GM19395 (cell line): ENCODE results near the gene RSPH9.

Experiments used
- ATAC-seq: cut with Tn5 transposase; IDR thresholded peaks from one replicate; pipeline ENCODE4 v1.9.1; 2021; ENCODE audit warnings: mild to moderate bottlenecking, moderate library complexity; ENCODE audit not compliant: unreplicated experiment

Gene RSPH9

GRCh38 chr6:43644940-43645612 lies at the start of gene RSPH9:
Gene RSPH9, plus strand, starts transcription at chr6:43645036. Its CDS starts 63 bp downstream, at chr6:43645099.
- no peak for ATAC-seq

GRCh38 chr6:43600595-43600994 lies 44.2 kb upstream of the RSPH9 start:
- no peak for ATAC-seq

GRCh38 chr6:43604174-43604573 lies 40.7 kb upstream of the RSPH9 start:
- ATAC-seq: no peak

- no peak for ATAC-seq
Observed at GRCh38 chr6:43606019-43606418, 38.8 kb upstream of the RSPH9 start.

- ATAC-seq: no peak
Observed at GRCh38 chr6:43608310-43608763, 36.5 kb upstream of the RSPH9 start.

- ATAC-seq: no peak
Observed at GRCh38 chr6:43608807-43609206, 36.0 kb upstream of the RSPH9 start.

- ATAC-seq: no peak
Observed at GRCh38 chr6:43609402-43609801, 35.4 kb upstream of the RSPH9 start.

GRCh38 chr6:43610431-43610830 lies 34.4 kb upstream of the RSPH9 start:
- no peak for ATAC-seq

- ATAC-seq: no peak
Observed at GRCh38 chr6:43613721-43614395, 31.0 kb upstream of the RSPH9 start.

GRCh38 chr6:43614396-43614730 lies 30.5 kb upstream of the RSPH9 start:
- ATAC-seq: no peak

GRCh38 chr6:43616725-43617472 lies 27.9 kb upstream of the RSPH9 start:
- no peak for ATAC-seq

- no peak for ATAC-seq
Observed at GRCh38 chr6:43621078-43621835, 23.6 kb upstream of the RSPH9 start.

- ATAC-seq: no peak
Observed at GRCh38 chr6:43621836-43622180, 23.0 kb upstream of the RSPH9 start.

- no peak for ATAC-seq
Observed at GRCh38 chr6:43622541-43622940, 22.3 kb upstream of the RSPH9 start.

GRCh38 chr6:43623880-43624785 lies 20.7 kb upstream of the RSPH9 start:
- ATAC-seq: no peak

GRCh38 chr6:43624786-43625288 lies 20.0 kb upstream of the RSPH9 start:
- no peak for ATAC-seq

GRCh38 chr6:43625393-43625992 lies 19.3 kb upstream of the RSPH9 start:
- no peak for ATAC-seq

GRCh38 chr6:43627008-43627825 lies 17.6 kb upstream of the RSPH9 start:
- no peak for ATAC-seq
